Daoy (cell line): ENCODE measurements around the gene TMEM130. TPM values are rescaled to one million over a fixed set of nuclear protein-coding genes. Genes with fewer than 3 reads are reported as not detected.

ENCODE experiments used
- DNase-seq: peaks from one replicate; pipeline ENCODE4 v3.0.0-alpha.2; 2015; ENCODE audit warnings: low read depth
- total RNA-seq: library from RNA; depleted of rRNA; stranded (reverse); fragments of >200 nt; shearing (Covaris generic); gene quantifications from 2 replicates; pipeline ENCODE4 v1.2.3, GENCODE V29; 2014; rRNA removed

Gene TMEM130
- total RNA-seq: 3.3 TPM in 1 of 2 replicates, not detected in the other

GRCh38 chr7:98869597-98870120 is at the start of gene TMEM130:
Gene TMEM130, minus strand, starts transcription at chr7:98870014. Its CDS starts 153 bp downstream, at chr7:98869861.
- no peak for DNase-seq

- no peak for DNase-seq
Measured at GRCh38 chr7:98917331-98917730, 47.5 kb upstream of the TMEM130 start.

- DNase-seq: no peak
Measured at GRCh38 chr7:98913612-98914011, 43.8 kb upstream of the TMEM130 start.

- no peak for DNase-seq
Measured at GRCh38 chr7:98913026-98913425, 43.2 kb upstream of the TMEM130 start.

DNA sequence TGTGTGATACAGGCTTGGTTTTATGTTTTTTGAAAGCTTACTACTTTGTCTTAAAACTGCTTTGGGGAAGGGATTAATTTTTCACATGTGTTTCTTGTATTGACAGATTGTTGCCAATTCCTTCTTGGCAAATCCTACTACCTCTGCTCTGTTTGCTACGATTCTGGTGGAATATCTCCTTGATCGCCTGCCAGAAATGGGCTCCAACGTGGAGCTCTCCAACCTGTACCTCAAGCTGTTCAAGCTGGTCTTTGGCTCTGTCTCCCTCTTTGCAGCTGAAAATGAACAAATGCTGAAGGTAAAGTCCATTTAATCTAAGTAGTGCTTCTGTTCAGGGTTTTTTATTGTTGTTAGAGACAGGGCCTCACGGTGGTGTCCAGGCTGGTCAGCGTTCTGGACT is 42.1 kb upstream of the TMEM130 start:
- DNase-seq: no peak

DNA sequence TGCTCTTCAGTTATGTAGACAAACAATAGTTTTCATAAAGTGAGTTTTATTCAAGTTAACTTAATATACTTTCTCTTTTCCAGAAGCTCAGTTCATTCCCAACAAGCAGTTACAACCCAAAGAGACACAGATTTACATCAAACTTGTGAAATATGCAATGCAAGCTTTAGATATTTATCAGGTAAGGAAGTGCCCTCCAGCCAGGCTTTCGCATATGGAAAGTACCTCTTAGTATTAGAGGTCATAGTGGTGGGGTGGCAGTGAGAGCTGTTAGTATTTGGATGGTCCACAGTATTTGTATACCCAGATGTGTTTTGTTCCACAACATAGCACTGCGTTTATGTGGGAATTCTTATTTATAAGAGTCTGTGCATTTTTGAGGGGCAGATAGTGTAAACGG is 40.6 kb upstream of the TMEM130 start:
- no peak for DNase-seq

GRCh38 chr7:98909487-98909886 is 39.7 kb upstream of the TMEM130 start:
- DNase-seq: no peak

GRCh38 chr7:98908585-98908984 is 38.8 kb upstream of the TMEM130 start:
- no peak for DNase-seq

- DNase-seq: no peak
Measured at GRCh38 chr7:98907570-98907969, 37.8 kb upstream of the TMEM130 start.

- no peak for DNase-seq
Measured at GRCh38 chr7:98903246-98903645, 33.4 kb upstream of the TMEM130 start.

- DNase-seq: no peak
Measured at GRCh38 chr7:98902523-98902922, 32.7 kb upstream of the TMEM130 start.

GRCh38 chr7:98900815-98901214 is 31.0 kb upstream of the TMEM130 start:
- no peak for DNase-seq

DNA sequence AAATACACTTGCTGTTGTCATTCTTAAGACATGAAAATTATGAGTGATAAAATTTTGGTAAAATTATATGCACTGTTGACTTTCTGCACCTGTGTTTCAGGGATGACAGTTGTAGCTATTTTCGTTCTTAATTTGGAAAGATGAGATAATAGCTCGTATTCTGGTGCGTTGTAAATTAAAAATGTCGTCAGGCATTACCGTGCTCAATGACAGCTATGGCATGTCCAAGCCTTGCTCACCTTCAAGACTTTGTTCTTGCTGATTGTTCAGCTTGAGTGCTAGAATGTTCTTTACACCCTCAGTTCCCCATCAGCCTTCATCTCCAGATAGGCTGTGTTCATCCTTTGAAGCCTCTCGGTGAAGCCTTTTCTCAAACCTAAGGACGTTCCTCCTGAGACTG is 30.0 kb upstream of the TMEM130 start:
- DNase-seq: no peak

DNA sequence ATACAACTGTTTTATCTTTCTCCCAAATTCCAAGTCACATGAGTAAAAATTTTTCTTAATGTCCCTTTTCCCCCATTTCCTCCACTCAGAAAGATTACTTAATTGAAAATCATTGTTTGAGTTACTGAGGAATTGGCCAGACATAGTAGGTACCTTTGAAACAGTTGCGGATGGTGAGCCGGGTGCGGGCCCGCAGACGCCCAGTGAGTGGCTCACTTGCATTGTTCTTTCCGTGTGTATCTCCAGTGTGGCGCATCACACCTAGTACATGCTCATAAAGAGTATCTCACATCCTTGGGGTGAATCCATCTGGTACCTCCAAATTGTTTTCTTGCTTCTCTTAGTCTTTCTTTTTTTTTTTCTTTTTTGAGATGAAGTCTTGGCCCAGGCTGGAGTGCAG is 22.8 kb upstream of the TMEM130 start:
- DNase-seq: no peak

DNA sequence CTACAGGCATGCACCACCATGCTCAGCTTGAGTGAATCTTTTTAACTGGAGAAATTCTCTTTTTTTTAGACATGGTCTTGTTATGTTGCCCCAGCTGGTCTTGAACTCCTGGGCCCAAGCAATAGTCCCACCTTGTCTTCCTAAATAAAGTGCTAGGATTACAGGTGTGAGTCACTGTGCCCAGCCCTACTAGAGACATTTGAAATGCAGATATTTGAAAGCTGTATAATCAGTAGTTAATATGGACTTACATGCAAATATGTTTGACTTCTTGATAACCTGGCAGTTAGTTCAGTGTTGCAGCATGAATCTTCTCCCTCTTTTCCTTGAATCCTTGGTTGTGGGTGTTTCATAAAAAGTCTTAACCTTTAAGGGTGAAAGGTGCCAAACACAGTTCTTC is 17.2 kb upstream of the TMEM130 start:
- DNase-seq: no peak

- no peak for DNase-seq
Measured at GRCh38 chr7:98884416-98884815, 14.6 kb upstream of the TMEM130 start.

GRCh38 chr7:98881561-98882315 is 11.9 kb upstream of the TMEM130 start:
- no peak for DNase-seq

GRCh38 chr7:98880485-98880884 is 10.7 kb upstream of the TMEM130 start:
- no peak for DNase-seq

GRCh38 chr7:98879979-98880315 is 10.1 kb upstream of the TMEM130 start:
- DNase-seq: no peak

DNA sequence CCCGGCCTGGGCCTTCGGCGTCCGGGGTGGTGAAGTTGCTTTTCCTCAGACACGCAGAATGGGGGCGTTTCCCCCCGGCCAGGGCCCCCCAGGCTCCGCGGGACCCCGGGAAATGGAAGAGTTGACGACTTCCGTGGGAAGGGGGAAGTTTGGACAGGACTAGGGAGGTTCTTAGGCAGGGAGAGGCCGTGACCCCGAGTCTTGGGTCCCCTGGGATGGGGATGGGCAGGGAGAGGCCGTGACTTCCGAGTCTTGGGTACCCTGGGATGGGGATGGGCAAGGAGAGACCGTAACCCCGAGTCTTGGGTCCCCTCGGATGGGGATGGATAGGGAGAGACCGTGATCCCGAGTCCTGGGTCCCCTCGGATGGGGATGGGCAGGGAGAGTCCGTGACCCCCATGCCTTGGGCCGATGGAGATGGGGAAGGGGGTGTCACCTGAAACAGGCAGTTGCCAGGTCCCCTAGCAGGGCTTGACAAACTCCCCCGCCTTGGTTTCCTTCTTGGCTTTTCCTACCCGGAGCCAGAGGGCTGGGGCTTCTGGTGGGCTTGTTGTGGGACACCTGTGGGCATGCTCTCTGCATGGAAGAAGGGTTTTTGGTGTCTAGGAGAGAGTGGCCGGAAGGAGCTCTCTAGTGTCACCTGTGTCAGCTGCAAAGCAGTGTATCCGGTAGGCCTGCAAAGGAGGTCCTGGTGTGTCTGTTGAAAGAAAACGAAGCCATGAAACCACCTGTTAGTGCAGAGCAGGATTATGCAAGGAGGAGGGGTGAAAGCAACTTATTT is 9.6 kb upstream of the TMEM130 start:
- no peak for DNase-seq

DNA sequence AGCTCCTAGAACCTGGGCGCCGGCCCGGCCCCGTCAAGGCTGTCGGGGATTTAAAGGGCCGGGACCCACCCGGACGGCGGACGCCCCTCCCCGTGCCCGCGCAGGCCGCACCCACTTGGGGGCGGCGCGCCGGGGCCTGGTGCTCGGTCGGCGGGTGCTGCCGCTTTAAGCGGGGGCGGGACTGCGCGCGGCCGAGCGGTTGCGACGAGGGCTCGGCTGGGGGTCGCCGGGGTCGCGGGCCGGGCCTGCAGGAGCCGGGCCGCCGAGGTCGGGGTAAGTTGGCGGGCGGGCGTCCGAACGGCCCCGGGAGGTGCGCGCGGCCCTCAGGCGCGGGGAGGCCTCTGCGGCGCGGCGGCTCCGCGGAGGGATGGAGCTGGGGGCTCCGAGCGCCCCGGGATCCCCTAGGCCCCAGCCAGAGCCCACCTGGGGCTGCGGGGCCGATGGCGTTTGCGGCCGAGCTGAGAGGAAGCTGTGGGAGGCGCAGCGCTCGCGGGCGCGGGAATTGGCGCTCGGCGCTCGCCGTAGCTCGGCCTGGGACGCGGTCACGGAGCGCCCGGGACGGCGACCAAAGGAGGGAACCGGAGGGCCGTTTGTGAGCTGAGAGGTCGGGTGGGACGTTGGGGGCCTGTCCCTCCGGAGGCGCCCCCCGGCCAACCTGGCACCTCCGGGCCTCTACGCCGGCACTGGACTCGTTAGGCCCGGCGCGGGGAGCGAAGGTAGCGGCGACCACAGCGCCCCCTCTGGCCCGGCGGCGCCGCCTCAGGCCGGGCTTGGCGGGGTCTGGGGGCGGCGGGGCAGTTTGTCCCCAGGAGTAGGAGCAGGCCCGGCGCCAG is 8.8 kb upstream of the TMEM130 start, which contains the start of gene TRRAP:
TRRAP (plus strand) TSS at position 168 of the 833 bp plus-strand sequence. CDS start 2,619 bp downstream, outside the sequence.
- DNase-seq: peak; percentile 88
